Hepatocyte (in vitro differentiated cells): ENCODE data around the gene GPRIN3. TPM values are rescaled to one million over a fixed set of nuclear protein-coding genes. Genes with fewer than 3 reads are reported as not detected.

Source experiments
- DNase-seq: peaks from one replicate; pipeline ENCODE4 v3.0.0-alpha.2; 2016; ENCODE audit warnings: low spot score
- H2AFZ ChIP-seq: fragments of 200-600 bp; sonication (generic); 2 replicates; pipeline ENCODE4 v1.6.0; 2016; ENCODE audit warnings: antibody characterized with exemption, mild to moderate bottlenecking
- H3K27ac ChIP-seq: fragments of 200-600 bp; sonication (generic); 2 replicates; pipeline ENCODE4 v1.5.1; 2016; ENCODE audit warnings: mild to moderate bottlenecking
- H3K27me3 ChIP-seq: fragments of 200-600 bp; sonication (generic); 2 replicates; pipeline ENCODE4 v1.6.1; 2016
- H3K36me3 ChIP-seq: fragments of 200-600 bp; sonication (generic); replicated peaks from 2 replicates; pipeline ENCODE4 v1.5.1; 2016; ENCODE audit warnings: low read depth; ENCODE audit not compliant: insufficient read depth
- H3K4me1 ChIP-seq: fragments of 200-600 bp; sonication (generic); 2 replicates; pipeline ENCODE4 v1.5.1; 2016; ENCODE audit warnings: mild to moderate bottlenecking, moderate library complexity; ENCODE audit not compliant: insufficient read depth
- H3K4me2 ChIP-seq: fragments of 200-600 bp; sonication (generic); 2 replicates; pipeline ENCODE4 v1.6.0; 2016
- H3K4me3 ChIP-seq: fragments of 200-600 bp; sonication (generic); 2 replicates; pipeline ENCODE4 v1.5.1; 2016; ENCODE audit warnings: mild to moderate bottlenecking
- H3K79me2 ChIP-seq: fragments of 200-600 bp; sonication (generic); 2 replicates; pipeline ENCODE4 v1.6.0; 2017; ENCODE audit warnings: mild to moderate bottlenecking
- H3K9me2 ChIP-seq: fragments of 200-600 bp; sonication (generic); replicated peaks from 2 replicates; pipeline ENCODE4 v1.6.0; 2017; ENCODE audit warnings: mild to moderate bottlenecking; ENCODE audit not compliant: insufficient read depth
- H3K9me3 ChIP-seq: fragments of 200-600 bp; sonication (generic); 2 replicates; pipeline ENCODE4 v1.5.1; 2016; ENCODE audit warnings: low read depth, mild to moderate bottlenecking
- H4K20me1 ChIP-seq: fragments of 200-600 bp; sonication (generic); 2 replicates; pipeline ENCODE4 v1.6.0; 2016; ENCODE audit warnings: mild to moderate bottlenecking; ENCODE audit not compliant: insufficient read depth, poor library complexity, severe bottlenecking
- CTCF ChIP-seq: fragments of 200-600 bp; sonication (generic); IDR thresholded peaks from 2 replicates; pipeline ENCODE4 v1.5.1; 2016; ENCODE audit warnings: antibody characterized with exemption, mild to moderate bottlenecking; ENCODE audit not compliant: poor library complexity
- EZH2 ChIP-seq: fragments of 200-600 bp; sonication (generic); IDR thresholded peaks from 2 replicates; pipeline ENCODE4 v1.6.1; 2016; ENCODE audit warnings: antibody characterized with exemption, mild to moderate bottlenecking, borderline replicate concordance
- EZH2phosphoT487 ChIP-seq: fragments of 200-600 bp; sonication (generic); IDR thresholded peaks from one replicate; pipeline ENCODE4 v1.6.1; 2018; ENCODE audit warnings: antibody characterized with exemption, mild to moderate bottlenecking, low read depth, moderate library complexity; ENCODE audit not compliant: unreplicated experiment, severe bottlenecking
- WGBS: methylation state at CpG from one replicate; pipeline ENCODE4 v1.1.6; 2016; ENCODE audit warnings: low lambda C conversion rate; ENCODE audit errors: missing lambda C conversion rate; 5-methylcytosine and 5-hydroxymethylcytosine counted together
- polyA plus RNA-seq: library from polyadenylated mRNA; unstranded; fragments of >200 nt; fragmentation: Nextera tagmentation; extraction: Ambion mirVana; gene quantifications from 2 replicates; pipeline ENCODE4 v1.2.1, GENCODE V29; 2016
- total RNA-seq: library from RNA; depleted of rRNA; stranded (reverse); fragments of >200 nt; gene quantifications from 2 replicates; pipeline ENCODE4 v1.2.3, GENCODE V29; 2014

GPRIN3 gene
- total and polyA plus RNA-seq, 2 experiments from 2014 or later: 0.64 to 3.0 TPM

DNA sequence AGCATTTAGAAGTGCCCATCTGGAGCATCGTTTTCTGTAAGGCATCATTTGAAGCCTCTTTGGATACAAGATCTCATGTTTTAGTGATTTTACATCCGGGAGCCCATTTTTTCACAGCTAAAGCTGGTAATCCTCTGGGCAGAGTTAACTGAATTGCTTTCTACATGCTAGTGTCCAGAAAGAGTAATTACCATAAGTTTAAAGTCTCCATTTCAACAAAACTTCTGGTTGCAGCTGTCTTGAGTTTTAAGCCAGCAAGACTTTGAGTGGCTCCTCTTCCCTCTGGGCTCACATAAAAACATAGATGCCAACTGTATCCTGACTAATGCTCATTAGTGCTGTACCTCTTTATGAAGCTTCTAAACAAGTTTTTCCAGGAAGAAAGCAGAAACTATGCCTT is 65.4 kb downstream of the GPRIN3 start:
- Histone ChIP-seq H3K9me2 (no peaks in the 10 kb centered on the region), H3K36me3 (no peaks in the 10 kb centered on the region), H3K4me2 (no peak overlapping the region), H4K20me1 (no peaks in the 10 kb centered on the region), H3K4me3 (no peak overlapping the region), H3K79me2 (no peaks in the 10 kb centered on the region), H3K9me3 (no peaks in the 10 kb centered on the region), H3K4me1 (peaks cover 9% of the 10 kb centered on the region), H2AFZ (no peak overlapping the region), H3K27me3 (no peaks in the 10 kb centered on the region), H3K27ac (no peak overlapping the region)
- TF ChIP-seq CTCF (no peak), EZH2phosphoT487 (no peak), EZH2 (no peak)
- 87% methylated on average over 2 of the region's 2 CpGs for WGBS
- DNase-seq: no peak

DNA sequence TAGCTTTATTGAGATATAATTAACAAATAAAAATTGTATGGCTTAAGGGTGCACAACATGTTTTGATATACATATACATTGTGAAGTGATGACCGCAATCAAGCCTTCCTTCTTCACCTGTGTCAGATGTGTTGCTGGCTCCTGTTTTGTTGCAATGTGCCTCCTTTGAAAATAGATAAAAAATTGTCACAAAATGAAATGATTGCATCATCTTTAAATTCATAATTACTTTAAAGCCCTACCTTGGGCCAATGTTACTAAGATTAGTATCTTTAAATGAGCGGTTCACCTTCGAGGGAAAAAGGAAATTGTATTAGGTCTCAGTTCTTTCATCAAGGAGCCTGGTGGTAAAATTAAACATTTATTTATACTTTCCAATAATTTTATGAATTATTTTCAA is 77.3 kb downstream of the GPRIN3 start:
- H3K36me3 ChIP-seq: no peaks in the 10 kb centered on the region
- 92% methylated on average over 3 of the region's 3 CpGs for WGBS
- DNase-seq: no peak

DNA sequence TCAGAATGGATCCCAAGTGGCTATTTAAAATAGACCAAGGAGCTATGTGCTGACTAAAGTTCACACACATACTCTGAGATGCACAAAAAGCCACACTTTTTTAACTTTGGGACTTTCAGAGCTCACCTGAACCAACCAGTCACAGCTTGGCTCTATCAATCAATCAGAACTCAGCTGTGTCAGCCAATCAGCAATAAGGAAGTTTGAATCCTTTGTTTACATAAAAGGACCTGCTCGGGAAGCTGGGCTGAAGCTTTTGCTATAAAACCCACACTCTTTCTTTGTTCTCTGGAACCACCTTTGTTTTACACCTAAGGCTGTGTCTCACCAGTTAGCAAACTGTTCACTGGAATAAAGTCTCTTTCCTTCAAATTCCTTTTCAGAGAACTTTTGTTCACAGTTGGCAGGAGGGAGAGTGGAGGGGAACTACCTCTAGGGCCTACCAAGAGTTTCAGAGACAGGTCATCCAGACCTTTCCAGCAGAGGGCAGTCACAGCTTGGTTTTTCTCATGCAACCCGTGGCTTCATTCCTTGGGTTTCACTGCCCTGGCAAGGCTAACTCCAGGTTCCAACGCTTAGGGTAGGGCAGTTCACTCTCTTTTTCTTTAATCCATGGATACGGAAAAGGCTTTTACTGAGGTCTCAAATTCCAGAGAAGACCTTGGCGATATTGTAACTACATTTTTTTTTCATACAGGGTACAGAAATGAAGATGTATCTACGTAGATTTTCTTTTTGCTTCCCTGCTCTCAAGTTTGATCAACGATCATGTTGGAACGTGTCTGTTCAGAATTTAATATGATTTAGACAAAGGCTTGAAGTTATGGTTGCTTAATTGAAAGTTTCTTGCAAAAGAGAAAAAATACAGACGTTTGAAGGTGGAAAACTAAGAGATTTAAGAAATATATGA is 80.7 kb downstream of the GPRIN3 start:
- no peaks in the 10 kb centered on the region for H3K4me1 ChIP-seq
- H3K4me2 ChIP-seq: peak overlapping the region; percentile 32
- no peak overlapping the region for H3K4me3 ChIP-seq
- DNase-seq: peak; percentile 88
- no peaks in the 10 kb centered on the region for H3K9me3 ChIP-seq
- H3K36me3 ChIP-seq: no peaks in the 10 kb centered on the region
- no peaks in the 10 kb centered on the region for H4K20me1 ChIP-seq
- TF ChIP-seq EZH2: no peak
- peak; percentile 80 for TF ChIP-seq CTCF
- TF ChIP-seq EZH2phosphoT487: no peak
- H3K79me2 ChIP-seq: no peaks in the 10 kb centered on the region
- no peak overlapping the region for H3K27ac ChIP-seq
- 45% methylated on average over 9 of the region's 9 CpGs for WGBS
- no peaks in the 10 kb centered on the region for H3K27me3 ChIP-seq
- H3K9me2 ChIP-seq: no peaks in the 10 kb centered on the region
- H2AFZ ChIP-seq: peak overlapping the region; percentile 37

More for the DNA sequence above, 77.3 kb downstream of the GPRIN3 start:
- no peaks in the 10 kb centered on the region for H3K9me2 ChIP-seq
- H3K27me3 ChIP-seq: no peaks in the 10 kb centered on the region
- H4K20me1 ChIP-seq: no peaks in the 10 kb centered on the region
- H3K79me2 ChIP-seq: no peaks in the 10 kb centered on the region
- H2AFZ ChIP-seq: no peak overlapping the region
- no peak overlapping the region for H3K27ac ChIP-seq
- no peaks in the 10 kb centered on the region for H3K9me3 ChIP-seq
- no peak overlapping the region for H3K4me3 ChIP-seq
- TF ChIP-seq CTCF (no peak), EZH2 (no peak), EZH2phosphoT487 (no peak)
- no peaks in the 10 kb centered on the region for H3K4me1 ChIP-seq
- H3K4me2 ChIP-seq: no peak overlapping the region
